Measurements from ENCODE around the gene NR6A1.
"Not testable (repeated sequence)": the region's sequence is repeated elsewhere in the genome, so short reads cannot be mapped to it uniquely, and the experiment has no call there.

Gene NR6A1

DNA sequence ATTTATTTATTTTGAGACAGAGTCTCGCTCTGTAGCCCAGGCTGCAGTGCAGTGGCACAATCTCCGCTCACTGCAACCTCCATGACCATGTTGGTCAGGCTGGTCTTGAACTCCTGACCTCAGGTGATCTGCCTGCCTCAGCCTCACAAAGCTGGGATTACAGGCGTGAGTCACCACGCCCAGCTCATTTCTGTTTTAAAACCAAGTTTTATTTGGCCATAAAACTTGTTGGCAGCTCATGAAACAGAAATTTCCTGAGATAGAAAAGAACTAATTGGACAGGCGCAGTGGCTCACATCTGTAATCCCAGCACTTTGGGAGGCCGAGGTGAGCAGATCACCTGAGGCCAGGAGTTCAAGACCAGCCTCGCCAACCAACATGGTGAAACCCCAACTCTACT lies 155.3 kb downstream of the NR6A1 start:
- DNase-seq (ENCODE audit: low spot score): not testable (repeated sequence)

DNA sequence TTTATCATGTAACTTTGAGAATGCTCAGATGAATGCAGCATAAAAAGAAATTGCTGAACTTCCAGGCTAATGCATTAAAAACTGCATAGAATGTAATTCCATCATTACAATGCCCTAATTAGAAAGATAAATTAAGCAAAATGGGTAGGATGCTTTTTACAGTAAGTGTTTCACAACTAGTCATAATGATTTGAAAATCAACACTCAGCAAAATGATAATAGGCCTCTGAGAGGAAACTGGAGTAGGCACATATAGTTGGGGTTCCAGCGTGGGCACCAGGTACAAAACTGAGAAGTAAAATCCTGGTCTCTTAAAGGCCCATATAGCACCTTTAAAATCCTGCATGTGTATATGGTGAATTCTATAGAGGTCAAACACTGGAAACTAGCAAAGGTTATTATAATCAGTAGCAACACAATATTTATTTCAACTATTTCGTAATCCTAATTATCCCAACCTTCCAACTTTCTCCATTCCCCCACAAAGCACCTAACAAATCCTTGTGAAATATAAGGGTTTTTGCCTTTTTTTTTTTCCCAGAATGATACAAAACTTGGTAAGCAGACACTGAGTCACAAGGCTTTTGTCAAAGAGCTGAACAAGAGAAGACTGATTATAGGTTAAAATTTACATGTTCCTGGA lies 155.9 kb downstream of the NR6A1 start:
- DNase-seq (ENCODE audit: low spot score): no peak

DNA sequence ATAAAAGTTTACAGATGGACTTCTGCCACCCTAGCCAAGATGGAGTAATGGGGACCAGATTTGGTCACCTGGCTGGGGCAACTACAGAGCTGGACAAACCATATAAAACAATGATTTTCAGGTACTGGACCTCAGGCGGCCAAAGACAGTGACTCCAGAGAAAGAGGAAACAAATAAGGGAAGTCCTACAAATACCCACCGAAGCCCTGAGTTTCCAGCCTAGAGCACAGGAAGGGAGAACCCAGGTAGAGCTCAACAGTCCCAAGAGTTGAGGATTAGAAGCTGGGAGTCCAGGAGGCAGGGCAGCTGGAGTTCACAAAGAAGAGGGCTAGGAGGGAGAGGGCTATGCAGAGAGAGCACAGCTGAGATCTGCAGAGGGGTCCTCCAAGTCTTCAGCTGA lies 157.3 kb downstream of the NR6A1 start:
- DNase-seq (ENCODE audit: low spot score): no peak

GRCh38 chr9:124611106-124611505 lies 160.0 kb downstream of the NR6A1 start:
- no peak for DNase-seq (ENCODE audit: low spot score)

DNA sequence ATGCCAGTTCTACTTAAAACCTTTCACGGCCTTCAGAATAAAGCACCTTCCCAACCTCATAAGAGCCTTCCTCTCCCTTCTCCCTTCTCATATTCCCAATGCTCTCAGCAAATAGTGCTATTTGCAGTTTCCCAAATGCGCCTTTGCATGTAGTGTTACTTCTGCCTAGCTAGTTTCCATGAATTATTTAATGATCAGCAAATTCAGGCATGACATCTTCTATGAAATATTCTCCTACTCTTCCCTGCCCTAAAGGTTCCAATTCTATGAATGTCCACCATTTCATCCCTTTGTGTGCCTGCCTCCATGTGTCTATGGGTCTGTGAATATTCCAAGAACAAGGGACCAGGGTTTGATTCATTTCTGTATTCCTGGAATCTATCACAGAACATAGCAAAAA lies 165.1 kb downstream of the NR6A1 start:
- no peak for DNase-seq (ENCODE audit: low spot score)

DNA sequence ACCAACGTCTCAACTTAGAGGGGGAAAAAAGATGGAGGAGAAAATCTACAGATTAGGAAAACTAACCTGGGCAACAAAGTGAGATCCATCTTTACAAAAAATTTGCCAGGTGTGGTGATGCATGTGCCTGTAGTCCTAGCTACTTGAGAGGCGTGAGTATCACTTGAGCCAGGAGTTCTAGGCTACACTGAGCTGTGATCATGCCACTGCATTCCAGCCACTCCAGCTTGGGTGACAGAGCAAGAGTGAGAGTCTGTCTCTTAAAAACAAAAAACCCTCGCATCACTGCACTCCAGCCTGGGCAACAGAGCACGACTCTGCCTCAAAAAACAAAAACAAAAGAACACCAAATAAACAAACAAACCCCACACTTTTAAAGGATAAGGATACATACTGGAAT lies 165.9 kb downstream of the NR6A1 start:
- DNase-seq (ENCODE audit: low spot score): no peak

- no peak for DNase-seq (ENCODE audit: low spot score)
These were observed 168.5 kb downstream of the NR6A1 start for GRCh38 chr9:124602632-124603031.

GRCh38 chr9:124602204-124602603 lies 168.9 kb downstream of the NR6A1 start:
- DNase-seq (ENCODE audit: low spot score): no peak

DNA sequence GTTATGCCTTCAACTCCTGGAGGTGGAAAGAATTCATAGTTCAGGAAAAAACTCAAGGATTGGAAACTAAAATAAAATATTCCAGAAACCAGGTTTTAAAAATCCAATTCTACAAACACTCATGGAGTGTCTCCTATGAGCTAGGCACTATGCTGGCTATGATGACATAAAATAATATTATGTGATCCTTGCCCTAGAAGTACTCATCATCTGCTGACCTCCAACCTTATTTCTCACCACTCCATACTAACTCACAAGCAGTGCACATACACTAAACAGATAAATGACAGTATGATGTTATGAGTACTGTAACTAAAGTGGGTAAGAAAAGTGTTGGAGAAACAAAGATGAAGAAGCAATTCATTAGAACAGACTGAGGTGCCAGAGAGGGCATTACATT lies 170.7 kb downstream of the NR6A1 start:
- DNase-seq (ENCODE audit: low spot score): no peak

- no peak for DNase-seq (ENCODE audit: low spot score)
These were observed 171.9 kb downstream of the NR6A1 start for GRCh38 chr9:124599121-124599795.

GRCh38 chr9:124598048-124598447 lies 173.1 kb downstream of the NR6A1 start:
- DNase-seq (ENCODE audit: low spot score): no peak

DNA sequence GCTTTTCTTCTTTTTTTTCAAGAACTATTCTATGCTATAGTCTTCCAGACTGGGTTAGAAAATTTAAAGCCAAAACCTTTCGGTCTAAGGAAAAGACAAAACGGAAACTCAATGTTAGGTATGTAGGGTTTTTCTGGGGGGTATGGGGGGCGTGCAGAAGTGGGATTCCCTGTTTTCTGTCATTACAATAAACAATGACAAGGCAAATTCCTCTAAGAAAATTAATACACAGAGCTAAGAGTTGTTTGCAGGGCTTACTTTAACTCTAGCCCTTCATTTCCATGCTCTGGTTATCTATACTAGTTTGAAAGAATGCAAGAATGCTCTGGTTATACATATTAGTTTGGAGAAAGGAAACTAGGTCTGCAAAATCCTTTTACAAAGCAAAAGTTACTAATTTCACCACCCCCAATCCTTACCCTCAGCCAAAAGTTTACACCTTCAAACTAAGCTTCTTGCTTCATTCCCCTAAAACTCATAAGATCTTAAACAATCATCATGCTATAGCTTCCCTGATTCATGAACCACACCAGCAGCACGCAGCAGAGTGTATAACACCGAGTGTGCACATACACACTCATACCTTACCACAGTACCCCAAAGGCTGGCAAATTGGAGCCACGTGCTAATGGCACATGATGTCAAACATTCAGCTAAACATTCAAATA lies 174.8 kb downstream of the NR6A1 start:
- DNase-seq (ENCODE audit: low spot score): no peak

DNA sequence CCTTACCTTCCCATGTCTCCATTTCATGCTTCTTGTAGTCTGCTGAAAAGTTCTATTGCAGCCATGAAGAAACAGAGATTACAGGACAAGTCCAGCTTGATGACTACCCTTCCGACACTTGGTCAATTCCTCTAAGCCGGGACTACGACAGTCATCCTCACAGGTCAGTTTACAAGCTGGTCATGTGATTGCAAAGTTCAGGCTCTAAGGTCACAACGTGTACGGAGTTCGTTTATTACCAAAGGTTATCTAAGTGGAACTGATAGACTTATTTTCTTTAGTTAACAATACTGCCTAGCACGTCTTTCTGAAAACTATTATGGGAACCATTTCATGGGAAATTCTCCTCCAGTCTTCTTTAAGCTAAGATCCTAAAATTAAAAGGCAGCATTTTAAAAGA lies 175.4 kb downstream of the NR6A1 start:
- DNase-seq (ENCODE audit: low spot score): peak; percentile 75

DNA sequence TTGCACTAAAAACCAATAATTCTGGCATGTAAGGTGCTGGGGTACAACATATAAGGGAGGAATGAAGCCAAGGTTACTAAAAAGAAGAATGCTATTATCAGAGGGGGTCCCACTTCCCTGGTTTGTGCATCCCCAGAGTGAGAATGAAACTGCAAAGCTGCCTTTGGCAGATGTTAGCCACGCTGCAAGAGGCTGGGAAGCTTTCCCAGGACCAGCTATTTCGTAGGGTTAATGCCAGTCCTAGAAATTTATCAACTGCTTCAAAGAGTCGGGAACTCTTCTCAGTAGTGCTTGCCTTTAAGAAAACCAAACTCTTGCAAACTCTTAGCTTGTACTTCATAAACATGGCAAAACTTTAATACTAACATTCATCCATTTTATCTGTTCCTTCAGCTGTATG lies 176.4 kb downstream of the NR6A1 start:
- DNase-seq (ENCODE audit: low spot score): no peak

DNA sequence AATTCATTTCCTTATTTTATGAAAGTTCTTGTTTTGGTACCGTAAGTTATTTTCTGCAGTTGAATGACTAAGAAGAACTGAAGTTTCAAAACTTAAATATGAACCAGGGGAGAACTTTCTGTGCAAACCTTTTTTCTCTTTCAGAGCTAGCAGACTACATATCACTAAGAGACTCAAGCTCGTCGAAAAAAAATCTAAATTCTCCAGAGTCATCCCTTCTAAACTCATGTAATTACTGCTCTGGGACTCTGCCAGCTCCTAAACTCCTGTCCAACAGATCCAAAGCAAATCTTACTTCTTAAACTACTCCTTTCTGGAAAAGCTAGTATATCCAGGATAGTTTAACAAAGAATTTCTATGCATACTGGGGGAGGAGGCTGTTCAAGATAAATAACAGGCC lies 176.9 kb downstream of the NR6A1 start:
- DNase-seq (ENCODE audit: low spot score): no peak

GRCh38 chr9:124593651-124594058 lies 177.5 kb downstream of the NR6A1 start:
- DNase-seq (ENCODE audit: low spot score): no peak

GRCh38 chr9:124593200-124593599 lies 177.9 kb downstream of the NR6A1 start:
- DNase-seq (ENCODE audit: low spot score): no peak

DNA sequence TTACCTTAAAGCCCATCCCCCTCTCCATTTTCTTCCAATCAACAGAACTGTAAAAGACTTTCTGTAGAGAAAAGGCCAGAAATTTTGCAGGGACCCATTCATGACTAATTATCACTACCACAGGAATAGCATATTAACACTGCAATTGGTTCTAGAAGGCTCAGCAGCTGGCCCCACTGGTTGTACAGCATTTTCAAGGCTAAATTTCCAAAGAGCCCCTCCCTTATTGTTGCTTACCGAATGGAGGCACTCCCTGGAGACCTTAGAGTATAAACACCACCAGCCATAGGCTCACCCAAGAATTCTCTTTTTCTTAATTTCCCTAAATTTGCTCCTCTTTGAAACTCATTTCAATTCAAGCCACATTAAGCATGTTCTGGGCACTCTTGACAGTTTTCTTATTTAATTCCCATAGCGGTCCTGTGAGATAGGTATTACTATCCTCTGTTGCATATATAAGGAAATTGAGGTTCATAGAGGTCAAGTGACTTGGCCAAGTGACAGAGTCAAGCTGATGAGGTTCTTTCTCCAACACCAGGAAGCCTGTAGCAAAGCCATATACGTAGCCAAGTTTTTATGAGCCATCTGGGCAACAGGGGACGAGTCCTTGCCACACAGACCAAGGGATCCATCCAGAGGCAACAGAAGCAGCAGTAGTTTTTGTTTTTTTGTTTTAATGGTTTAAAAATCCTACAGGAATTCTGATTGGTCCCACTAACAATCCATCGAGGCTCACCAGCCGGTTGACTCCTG lies 180.0 kb downstream of the NR6A1 start:
- DNase-seq (ENCODE audit: low spot score): no peak

GRCh38 chr9:124584631-124585030 lies 186.5 kb downstream of the NR6A1 start:
- DNase-seq (ENCODE audit: low spot score): no peak

GRCh38 chr9:124583134-124583533 lies 188.0 kb downstream of the NR6A1 start:
- DNase-seq (ENCODE audit: low spot score): no peak

DNA sequence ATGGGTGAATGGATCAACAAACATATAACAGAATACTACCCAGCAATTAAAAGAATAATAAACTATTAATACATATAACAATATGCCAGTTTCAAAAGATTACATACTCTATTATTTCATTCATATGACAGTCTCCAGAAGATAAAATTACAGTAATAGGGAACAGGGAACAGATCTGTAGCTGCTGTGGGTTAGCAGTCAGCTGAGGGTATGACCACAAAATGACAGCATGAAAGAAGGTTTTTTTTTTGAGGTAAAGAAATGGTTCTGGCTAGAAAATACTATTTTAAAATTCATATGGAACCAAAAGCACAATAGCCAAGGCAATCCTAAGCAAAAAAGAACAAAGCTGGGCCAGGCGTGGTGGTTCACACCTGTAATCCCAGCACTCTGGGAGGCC lies 190.9 kb downstream of the NR6A1 start:
- DNase-seq (ENCODE audit: low spot score): no peak

GRCh38 chr9:124576751-124577150 lies 194.4 kb downstream of the NR6A1 start:
- DNase-seq (ENCODE audit: low spot score): no peak

All from HuH-7.5 (cell line).